Psoas muscle (tissue), 8 donors: ENCODE results near the gene TMEM201. TPM values are rescaled to one million over a fixed set of nuclear protein-coding genes. Genes with fewer than 3 reads are reported as not detected.

ENCODE experiments used
- ATAC-seq, 4 donors: fragments of 200-7000 bp; cut with Tn5 transposase; one replicate each; pipeline ENCODE4 v1.9.1; 2020; ENCODE audit warnings: moderate library complexity in 3 of 4, mild to moderate bottlenecking in 2 of 4
- DNase-seq, 2 donors: peaks; one replicate each; pipeline ENCODE4 v3.0.0-alpha.2; 2020
- H3K27ac ChIP-seq: fragments of 200-600 bp; one replicate; pipeline ENCODE4 v1.8.0; 2022
- H3K27me3 ChIP-seq, 3 donors: fragments of 200-600 bp in 1 of 3; one replicate each; pipeline versions ENCODE4 v1.6.1 to v1.8.0; 2013 to 2022; ENCODE audit warnings: low read length in 2 of 3, mild to moderate bottlenecking in 2 of 3, moderate library complexity in 1 of 3; ENCODE audit not compliant: insufficient read depth in 3 of 3
- H3K36me3 ChIP-seq, 2 donors: fragments of 200-600 bp in 1 of 2; one replicate each; pipeline versions ENCODE4 v1.6.1 to v1.8.0; 2013 to 2022; ENCODE audit warnings: low read depth in 1 of 2, mild to moderate bottlenecking in 1 of 2, moderate library complexity in 1 of 2; ENCODE audit not compliant: insufficient read depth in 1 of 2
- H3K4me1 ChIP-seq: fragments of 200-600 bp; one replicate; pipeline ENCODE4 v1.8.0; 2022
- H3K4me3 ChIP-seq: fragments of 200-600 bp; one replicate; pipeline ENCODE4 v1.8.0; 2022; ENCODE audit warnings: mild to moderate bottlenecking
- H3K9me3 ChIP-seq: fragments of 200-600 bp; one replicate; pipeline ENCODE4 v1.8.0; 2022
- WGBS, 3 donors: extraction: QIAGEN DNeasy Blood & Tissue Kit; methylation state at CpG; one replicate each; pipeline versions ENCODE4 v1.1.6 to v1.1.7; 2013; 5-methylcytosine and 5-hydroxymethylcytosine counted together
- intact Hi-C, 2 donors: fragments of 100-400 bp; cut with DNase I; formaldehyde crosslinking; loops; one replicate each; pipeline versions ENCODE4 v1.11.0 to v1.14.2; 2022
- polyA plus RNA-seq, 3 donors: library from polyadenylated mRNA; stranded (reverse); fragments of 200-250 nt; gene quantifications; one replicate each; pipeline ENCODE4 v1.2.3, GENCODE V29; 2013
- total RNA-seq, 4 donors: library from RNA; stranded (reverse); fragmentation: NEBNext Ultra II Directional in 2 of 4; extraction: Animal tissue kit (Norgen Biotek cat#: 25700) in 2 of 4; gene quantifications; one replicate each; pipeline versions ENCODE4 v1.2.1 to v1.2.4, GENCODE V29; 2021 to 2023
- TF ChIP-seq, protein P1 (sequence below): fragments of 200-600 bp; IDR thresholded peaks from one replicate; pipeline ENCODE4 v1.8.0; 2022; ENCODE audit warnings: antibody characterized with exemption
- donor health status: healthy with polysubstance abuse.
- donor health status: DM: no; HTN: no; CAD: no; lungs with moderate emphysema.
- donor health status: Bipolar disorder and iron deficiency.
- donor health status: healthy.
- donor health status: DM: yes; HTN: yes; CAD: no.
- donor health status: DM: no; HTN: no; CAD: no.
- donor health status: DM: no; HTN: no; CAD: no.
- donor health status: DM: yes; HTN: yes; CAD: no.

TMEM201 gene
- total and polyA plus RNA-seq, 7 donors, result 15.7 to 37.3 (median 23.2) TPM

DNA sequence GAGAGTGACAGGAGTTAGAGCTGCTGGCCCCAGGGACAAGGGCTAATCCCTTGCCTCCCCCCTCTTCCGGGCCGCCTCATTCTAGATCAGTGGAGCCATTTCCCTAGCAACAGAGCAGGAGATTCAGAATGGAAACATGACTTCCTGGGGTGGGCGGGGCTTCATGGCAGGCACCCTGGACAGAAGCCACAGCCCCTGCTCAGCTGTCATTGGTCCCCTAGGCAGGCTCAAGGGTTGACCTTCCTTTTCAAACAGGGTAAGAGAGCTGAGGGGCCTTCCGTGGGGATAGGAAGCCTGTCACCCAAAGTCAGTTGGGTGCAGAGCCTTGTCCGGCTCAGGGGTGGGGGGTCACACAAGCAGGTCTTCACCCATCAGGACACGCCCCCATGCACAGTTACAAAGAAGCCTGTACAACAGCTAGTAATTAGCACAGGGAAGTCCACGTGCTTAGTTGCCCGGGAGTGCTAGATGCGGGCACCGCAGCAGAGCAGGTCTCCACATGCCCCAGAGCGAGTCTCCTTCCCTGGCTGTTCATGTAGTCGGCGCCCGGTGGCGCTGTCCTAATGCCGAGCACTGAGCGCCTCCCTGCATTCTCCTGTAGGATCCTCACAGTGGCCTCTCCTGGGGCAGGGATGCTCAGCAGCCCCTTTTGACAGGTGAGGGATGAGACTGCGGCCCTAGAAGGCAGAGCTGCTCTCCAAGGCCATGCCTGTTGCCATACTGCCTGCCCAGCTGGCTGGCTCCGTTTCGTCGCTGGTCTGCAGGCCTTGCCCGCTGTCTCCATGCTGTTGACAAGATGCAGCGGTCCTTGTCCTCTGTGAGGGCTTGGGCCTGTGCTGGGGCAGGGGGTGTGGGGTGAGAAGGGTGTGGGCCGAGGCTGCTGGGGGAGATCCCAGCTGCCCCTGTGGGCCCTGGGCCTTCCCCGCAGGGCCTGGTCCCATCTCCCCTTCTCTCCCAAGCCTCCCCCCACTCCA lies 5.1 kb downstream of the TMEM201 start:
- H3K4me1 ChIP-seq, result peaks cover 74% of the 10 kb centered on the region
- intact Hi-C loops, result no loop called here
- ATAC-seq, result peak; percentile 10 to 26 (median 21)
- no peak overlapping the region for H3K4me3 ChIP-seq
- H3K36me3 ChIP-seq, result peaks cover 0 to 27% of the 10 kb centered on the region in 2 donors
- WGBS, 3 donors, result 54 to 63% (median 55%) methylated on average over 24 to 25 of the region's 25 CpGs
- H3K27ac ChIP-seq, result peak overlapping the region; percentile 50
- TF ChIP-seq, protein P1, sequence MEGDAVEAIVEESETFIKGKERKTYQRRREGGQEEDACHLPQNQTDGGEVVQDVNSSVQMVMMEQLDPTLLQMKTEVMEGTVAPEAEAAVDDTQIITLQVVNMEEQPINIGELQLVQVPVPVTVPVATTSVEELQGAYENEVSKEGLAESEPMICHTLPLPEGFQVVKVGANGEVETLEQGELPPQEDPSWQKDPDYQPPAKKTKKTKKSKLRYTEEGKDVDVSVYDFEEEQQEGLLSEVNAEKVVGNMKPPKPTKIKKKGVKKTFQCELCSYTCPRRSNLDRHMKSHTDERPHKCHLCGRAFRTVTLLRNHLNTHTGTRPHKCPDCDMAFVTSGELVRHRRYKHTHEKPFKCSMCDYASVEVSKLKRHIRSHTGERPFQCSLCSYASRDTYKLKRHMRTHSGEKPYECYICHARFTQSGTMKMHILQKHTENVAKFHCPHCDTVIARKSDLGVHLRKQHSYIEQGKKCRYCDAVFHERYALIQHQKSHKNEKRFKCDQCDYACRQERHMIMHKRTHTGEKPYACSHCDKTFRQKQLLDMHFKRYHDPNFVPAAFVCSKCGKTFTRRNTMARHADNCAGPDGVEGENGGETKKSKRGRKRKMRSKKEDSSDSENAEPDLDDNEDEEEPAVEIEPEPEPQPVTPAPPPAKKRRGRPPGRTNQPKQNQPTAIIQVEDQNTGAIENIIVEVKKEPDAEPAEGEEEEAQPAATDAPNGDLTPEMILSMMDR, result no peak
- no peaks in the 10 kb centered on the region for H3K9me3 ChIP-seq
- DNase-seq, result peak; percentile 72 to 83
- H3K27me3 ChIP-seq, result no peaks in the 10 kb centered on the region

- peaks cover 0 to 36% of the 10 kb centered on the region in 2 donors for H3K36me3 ChIP-seq
- no peak for DNase-seq
- no peaks in the 10 kb centered on the region for H3K27me3 ChIP-seq
- H3K4me3 ChIP-seq, result no peak overlapping the region
- no peak overlapping the region for H3K27ac ChIP-seq
- 70 to 83% (median 72%) methylated on average over 20 of the region's 20 CpGs for WGBS, 3 donors
- peaks cover 70% of the 10 kb centered on the region for H3K4me1 ChIP-seq
- ATAC-seq, result no peak
- no peaks in the 10 kb centered on the region for H3K9me3 ChIP-seq
- intact Hi-C loops, result no loop called here
- TF ChIP-seq, protein P1, result no peak
Measured at GRCh38 chr1:9594471-9595155, 5.9 kb downstream of the TMEM201 start.

DNA sequence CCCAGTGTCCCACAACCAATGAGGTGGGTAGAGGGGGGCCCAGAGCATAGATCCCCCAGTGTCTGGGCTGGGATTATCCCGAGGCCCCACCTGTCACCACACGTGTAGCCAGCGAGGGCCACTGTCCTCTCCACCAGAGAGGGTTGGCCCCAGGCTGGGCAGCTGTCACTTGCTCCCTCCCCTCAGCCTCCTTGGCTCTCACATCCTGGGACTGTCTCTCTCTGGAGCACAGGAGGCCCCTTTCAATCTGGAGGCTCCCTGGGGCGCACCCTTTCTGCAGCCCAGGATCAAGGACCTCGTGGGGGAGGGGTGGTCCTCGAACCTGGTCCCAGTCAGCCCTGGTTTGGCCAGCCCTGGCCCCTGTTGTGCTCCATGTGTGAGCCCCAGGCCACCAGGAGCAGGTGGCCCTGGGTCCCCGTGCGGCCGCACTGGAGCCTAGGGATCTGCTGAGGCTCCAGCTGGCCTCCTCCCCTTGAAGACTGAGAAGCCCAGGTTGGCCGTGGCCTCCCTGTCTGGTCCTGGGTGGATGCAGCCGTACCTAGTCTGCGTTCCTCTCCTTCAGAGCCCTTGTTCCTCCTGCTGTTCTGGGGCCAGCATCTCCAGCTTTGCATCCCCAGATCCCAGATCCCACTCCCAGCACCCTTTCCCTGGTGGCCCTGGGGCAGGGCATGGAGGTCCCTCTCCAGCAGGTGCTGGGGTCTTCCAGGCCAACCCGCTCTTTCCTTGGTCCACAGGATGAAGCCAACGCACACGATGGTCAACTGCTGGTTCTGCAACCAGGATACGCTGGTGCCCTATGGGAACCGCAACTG lies 6.7 kb downstream of the TMEM201 start:
- Histone ChIP-seq H3K27me3 (no peaks in the 10 kb centered on the region), H3K27ac (no peak overlapping the region), H3K4me1 (peaks cover 63% of the 10 kb centered on the region), H3K9me3 (no peaks in the 10 kb centered on the region), H3K4me3 (no peak overlapping the region), H3K36me3 (peaks cover 0 to 43% of the 10 kb centered on the region in 2 donors)
- intact Hi-C loops, result no loop called here
- DNase-seq, result no peak
- ATAC-seq, result no peak
- WGBS, 3 donors, result 58 to 62% (median 61%) methylated on average over 17 of the region's 17 CpGs
- TF ChIP-seq, protein P1, result no peak

- H3K27me3 ChIP-seq, result no peaks in the 10 kb centered on the region
- intact Hi-C loops, result no loop called here
- no peaks in the 10 kb centered on the region for H3K9me3 ChIP-seq
- WGBS, 3 donors, result 81 to 88% (median 86%) methylated on average over 12 of the region's 12 CpGs
- H3K27ac ChIP-seq, result no peak overlapping the region
- H3K36me3 ChIP-seq, result peaks cover under 1 to 49% of the 10 kb centered on the region in 2 donors
- DNase-seq (no peak), ATAC-seq (no peak)
- no peak overlapping the region for H3K4me3 ChIP-seq
- peaks cover 57% of the 10 kb centered on the region for H3K4me1 ChIP-seq
- TF ChIP-seq, protein P1, result no peak
Measured at GRCh38 chr1:9595968-9596340, 7.2 kb downstream of the TMEM201 start.
